ENCODE measurements around the gene PPP1R14B.
A peak's percentile ranks its signal among the peaks of the same experiment; 100 is the strongest.
"Not testable (repeated sequence)": the region's sequence is repeated elsewhere in the genome, so short reads cannot be mapped to it uniquely, and the experiment has no call there.

PPP1R14B gene

DNA sequence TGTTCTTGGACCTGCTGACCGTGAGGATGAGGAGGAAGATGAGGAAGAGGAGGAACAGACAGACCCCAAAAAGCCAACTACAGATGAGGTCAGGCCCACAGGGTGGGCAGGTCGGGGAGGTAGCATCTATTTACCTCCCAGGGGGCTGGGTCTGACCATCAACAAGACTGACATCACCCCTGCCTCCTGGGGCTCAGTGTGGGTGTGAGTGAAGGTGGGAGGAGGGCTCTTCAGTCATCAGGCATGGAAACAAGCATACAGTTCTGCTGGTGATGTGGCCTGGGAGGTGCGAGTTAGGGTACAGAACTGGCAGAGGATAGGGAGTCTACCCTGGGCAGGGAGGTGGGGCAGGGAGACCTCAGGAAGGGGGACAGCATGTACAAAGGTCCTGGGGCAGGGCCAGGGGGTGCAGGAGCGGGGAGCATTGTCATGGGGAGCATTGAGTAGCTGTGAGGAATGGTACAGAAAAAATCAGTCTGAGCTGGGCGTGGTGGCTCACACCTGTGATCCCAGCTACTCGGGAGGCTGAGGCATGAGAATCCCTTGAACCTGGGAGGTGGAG is 13.5 kb upstream of the PPP1R14B start:
- DNase-seq: no peak

DNA sequence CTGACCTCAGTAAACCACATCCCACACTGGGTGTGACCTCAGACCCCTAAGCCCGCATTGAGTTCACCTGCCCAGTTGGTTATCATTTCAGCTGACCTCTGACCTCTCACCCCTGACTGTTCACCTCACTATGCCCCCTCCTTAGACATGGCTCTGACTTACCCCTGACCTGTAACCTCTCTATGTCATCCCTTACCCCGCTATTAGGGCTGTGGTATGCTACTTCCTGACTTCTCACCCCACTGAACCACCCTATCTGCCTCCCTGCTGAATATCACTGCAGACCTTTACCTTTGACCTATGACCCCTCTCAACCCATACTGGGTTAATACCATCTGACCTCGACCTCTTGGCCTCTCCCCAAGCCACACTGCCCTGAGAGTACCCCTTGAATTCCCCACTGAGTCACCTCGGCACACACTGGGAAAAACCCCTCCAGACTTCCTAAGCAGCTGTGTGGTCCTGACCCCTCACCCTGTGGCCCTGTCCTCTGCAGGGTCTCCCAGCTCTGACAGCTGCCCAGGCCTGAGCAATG is 12.9 kb upstream of the PPP1R14B start:
- no peak for DNase-seq

DNA sequence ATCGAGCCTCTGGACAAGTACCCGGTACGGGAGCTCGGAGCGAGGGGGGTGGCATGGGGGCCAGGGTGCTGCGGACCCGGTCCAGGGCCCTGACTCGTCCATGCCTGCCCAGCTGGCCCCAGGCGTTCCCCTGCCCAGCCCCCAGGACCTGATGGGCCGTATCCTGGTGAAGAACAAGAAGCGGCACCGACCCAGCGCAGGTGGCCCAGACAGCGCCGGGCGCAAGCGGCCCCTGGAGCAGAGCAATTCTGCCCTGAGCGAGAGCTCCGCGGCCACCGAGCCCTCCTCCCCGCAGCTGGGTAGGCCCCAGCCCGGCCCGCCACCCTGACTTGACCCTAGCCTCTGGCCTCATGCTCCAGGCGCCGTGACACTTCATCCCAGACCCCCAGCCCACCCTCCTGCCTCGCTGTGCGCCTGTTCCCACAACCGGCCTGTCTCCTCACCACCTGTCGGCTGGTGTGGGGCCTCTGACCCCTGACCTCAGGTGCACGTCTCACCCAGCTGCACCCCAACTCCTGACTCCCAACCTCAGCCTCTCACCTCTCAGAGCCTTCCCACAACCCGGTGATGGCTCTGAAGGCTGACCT is 12.3 kb upstream of the PPP1R14B start:
- no peak for DNase-seq

DNA sequence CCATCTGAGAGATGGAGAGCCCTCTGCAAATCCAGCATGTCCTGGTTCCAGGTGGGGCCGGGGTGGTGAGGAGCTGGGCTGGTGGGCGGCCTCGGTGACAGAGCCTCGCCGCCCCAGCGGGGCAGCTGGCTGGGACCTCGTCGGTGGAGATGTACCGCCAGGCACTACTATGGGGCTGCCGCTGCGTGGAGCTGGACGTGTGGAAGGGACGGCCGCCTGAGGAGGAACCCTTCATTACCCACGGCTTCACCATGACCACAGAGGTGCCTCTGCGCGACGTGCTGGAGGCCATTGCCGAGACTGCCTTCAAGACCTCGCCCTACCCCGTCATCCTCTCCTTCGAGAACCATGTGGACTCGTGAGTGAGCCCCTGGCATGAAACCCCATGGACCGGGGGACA is 11.6 kb upstream of the PPP1R14B start:
- no peak for DNase-seq

DNA sequence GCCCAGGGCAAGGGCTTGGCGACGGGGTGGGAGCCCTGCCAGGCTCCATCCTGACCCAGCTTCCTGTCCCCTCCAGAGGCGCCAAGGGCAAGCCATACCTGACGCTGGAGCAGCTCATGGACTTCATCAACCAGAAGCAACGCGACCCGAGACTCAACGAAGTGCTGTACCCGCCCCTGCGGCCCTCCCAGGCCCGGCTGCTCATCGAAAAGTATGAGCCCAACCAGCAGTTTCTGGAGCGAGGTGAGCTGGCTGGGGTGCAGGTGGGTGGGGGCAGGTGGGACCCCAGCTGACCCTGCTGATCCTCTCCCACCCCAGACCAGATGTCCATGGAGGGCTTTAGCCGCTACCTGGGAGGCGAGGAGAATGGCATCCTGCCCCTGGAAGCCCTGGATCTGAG is 9.6 kb upstream of the PPP1R14B start:
- DNase-seq: no peak

DNA sequence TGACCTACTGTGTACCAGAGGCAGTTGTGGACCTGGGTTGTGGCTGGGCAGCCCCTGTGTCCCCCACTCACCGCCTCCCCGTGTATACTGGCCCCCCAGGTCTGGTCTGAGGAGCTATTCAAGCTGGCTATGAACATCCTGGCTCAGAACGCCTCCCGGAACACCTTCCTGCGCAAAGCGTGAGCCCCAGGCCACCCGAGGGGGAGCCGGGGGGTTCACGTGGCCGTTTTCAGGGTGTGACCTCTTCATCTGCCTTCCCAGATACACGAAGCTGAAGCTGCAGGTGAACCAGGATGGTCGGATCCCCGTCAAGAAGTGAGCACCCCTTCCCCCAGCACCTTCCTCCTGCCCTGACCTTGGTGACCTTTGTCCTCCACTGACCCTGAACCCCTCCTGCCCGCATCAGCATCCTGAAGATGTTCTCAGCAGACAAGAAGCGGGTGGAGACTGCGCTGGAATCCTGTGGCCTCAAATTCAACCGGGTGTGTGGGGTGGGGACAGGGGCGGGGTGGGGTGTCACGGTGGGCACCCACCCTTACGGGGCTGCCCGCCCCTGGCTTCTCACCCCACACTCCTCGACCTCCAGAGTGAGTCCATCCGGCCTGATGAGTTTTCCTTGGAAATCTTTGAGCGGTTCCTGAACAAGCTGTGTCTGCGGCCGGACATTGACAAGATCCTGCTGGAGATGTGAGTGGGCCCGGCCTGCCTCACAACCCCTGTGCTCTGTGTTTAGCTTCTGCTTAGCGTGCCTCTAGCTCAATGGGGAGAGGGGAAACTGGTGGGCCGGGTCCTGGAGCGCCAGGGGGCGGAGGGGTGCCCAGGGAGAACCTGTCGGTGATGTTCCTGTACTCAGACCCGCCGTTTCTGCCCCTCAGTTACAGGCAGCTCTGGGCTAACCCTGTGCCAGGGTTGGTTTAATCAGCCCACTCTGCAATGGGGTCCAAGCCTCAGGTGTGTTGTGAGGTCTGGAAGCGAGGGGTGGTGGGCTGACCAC is 8.7 kb upstream of the PPP1R14B start:
- no peak for DNase-seq

DNA sequence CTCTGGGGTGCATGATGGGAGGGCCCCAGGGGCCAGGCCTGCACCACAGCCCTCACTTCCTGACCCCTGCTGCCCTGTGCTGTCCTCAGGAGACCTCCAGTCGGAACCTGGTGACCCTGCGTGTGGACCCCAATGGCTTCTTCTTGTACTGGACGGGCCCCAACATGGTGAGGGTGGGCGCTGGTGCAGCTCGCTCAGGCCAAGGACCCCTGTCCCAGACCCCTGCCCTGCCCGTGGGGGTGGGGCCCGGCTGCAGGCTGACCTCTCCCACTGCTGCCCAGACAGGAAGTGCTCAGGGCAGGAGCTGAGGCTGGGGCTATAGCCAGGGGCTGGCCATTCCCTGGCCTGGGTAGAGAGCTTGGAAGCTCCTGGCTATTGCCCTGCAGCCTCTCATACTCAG is 7.6 kb upstream of the PPP1R14B start:
- DNase-seq: no peak

DNA sequence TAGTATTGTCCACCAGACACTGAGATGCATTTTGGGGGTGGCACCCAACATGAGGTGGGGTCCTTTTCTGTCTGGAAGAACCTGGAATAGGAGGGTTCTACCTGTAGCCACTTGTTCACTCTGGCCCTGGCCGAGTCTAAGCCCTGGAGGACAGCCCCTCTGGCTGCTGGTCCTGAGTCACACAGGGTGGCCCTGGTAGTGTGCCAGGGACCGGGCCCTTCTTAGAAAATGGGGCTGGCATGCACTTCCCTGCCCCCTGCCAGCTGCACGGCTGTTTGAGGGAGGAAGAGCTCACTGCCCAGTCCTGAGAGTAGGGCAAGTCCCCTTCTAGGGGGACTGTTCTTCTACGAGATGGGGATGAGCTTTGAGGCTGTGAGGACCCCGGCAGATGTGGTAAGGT is 6.7 kb upstream of the PPP1R14B start:
- no peak for DNase-seq

DNA sequence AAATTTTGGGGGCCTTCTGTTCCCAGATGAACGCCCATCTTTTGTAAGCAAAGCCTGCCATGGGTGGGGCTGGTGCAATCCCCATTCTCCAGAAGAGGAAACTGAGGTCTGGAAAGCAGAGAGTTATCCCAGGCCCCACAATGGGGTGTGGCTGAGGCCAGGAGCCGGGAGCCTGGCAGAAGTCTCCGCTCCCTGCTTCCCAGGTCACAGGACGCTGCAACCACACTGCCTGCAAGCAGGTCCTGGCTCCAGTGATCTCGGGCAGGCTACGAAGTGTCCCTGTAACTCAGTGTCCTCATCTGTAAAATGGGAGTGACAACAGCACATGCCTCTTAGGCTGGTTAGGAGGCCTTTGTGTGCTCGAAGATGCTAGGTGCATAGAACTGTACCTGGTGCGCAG is 6.3 kb upstream of the PPP1R14B start:
- no peak for DNase-seq

DNA sequence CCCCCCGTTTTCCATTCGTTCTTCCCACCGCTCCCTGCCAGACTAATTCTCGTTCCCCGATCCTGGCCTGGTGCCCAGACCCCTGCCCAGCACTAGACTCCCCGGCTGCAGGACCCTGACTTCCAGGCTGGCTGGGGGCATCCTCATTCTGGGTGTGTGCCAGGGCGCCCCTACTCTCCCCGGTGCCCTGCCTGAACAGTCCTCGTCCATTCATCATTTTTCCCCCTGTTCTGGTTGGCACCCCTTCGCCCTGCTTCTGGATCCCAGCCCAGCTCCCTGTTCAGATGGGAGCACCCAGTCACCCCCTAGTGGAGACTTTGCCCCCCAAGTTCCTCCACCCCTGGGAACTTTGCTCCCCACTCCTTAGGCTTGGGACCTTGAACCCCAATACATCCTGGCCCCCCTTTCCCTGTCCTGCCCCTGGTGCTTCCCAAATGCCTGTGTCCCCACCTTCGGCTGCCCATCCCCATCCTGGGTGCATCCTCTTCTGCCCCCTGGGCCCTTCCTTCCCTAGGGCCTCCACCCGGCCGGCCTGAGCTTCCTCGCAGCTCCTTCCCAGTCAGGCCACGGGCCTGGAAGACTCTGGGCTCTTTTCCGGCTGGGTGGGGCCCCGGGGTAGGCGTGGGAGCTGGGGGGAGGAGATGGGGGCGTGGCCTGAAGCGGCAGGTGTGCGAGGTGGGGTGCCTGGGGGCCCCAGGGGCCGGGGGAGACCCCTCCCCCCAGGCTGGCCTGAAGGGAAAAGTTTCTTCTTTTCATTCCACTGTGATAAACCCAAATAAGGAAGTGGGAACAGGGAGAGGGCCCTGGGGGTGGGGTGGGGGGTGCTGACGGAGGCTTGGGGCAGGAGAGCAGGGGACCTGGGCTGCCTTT is 5.5 kb upstream of the PPP1R14B start:
- DNase-seq: no peak

DNA sequence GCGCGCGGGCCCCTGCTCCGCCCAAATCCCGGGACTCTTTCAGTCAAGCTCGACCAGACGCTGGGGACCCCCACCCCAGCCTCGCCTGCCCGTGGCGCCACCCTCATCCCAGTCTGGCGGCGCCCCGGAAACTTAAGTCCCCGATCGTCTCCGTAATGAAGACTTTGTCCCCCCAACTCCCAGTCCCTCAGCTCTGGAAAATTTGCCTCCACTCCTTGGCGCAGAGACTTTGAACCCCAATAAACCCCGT is 4.9 kb upstream of the PPP1R14B start:
- no peak for DNase-seq

DNA sequence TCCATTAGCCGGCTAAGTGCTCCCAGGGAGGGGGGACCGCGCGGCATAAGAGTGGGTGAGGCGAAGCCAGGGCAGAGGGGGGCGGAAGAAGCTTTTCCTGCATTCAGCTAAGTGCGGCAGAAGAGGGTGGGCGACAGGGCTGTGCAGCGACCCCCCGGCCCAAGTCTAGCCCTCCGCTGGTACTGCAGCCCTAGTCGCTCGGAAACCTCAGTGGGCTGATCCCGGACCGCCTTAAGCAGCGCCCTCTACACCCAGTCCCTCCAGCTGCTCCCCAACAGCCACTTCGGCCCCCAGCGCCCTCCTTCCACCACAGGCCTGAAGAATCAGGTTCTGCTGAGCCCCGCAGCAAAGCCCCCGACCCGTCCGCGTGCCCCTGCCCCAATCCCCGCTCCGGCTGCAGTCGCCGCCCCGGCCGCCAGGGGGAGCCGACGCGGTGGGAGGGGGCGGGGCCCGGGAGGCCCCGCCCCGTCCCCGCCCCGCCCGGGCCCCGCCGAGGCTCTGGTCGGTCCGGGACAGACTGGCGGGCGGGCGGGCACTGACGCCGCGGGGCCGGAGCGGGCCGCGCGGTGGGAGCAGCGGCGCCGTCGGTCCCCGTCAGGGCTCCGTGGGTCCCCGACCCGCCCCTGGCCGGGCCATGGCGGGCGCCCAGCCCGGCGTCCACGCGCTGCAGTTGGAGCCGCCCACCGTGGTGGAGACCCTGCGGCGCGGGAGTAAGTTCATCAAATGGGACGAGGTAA is 4.4 kb upstream of the PPP1R14B start, which contains the start of gene PLCB3:
PLCB3 (plus strand) TSS at position 515 of the 737 bp plus-strand sequence; CDS start at position 635, 120 bp downstream.
- DNase-seq: no peak

DNA sequence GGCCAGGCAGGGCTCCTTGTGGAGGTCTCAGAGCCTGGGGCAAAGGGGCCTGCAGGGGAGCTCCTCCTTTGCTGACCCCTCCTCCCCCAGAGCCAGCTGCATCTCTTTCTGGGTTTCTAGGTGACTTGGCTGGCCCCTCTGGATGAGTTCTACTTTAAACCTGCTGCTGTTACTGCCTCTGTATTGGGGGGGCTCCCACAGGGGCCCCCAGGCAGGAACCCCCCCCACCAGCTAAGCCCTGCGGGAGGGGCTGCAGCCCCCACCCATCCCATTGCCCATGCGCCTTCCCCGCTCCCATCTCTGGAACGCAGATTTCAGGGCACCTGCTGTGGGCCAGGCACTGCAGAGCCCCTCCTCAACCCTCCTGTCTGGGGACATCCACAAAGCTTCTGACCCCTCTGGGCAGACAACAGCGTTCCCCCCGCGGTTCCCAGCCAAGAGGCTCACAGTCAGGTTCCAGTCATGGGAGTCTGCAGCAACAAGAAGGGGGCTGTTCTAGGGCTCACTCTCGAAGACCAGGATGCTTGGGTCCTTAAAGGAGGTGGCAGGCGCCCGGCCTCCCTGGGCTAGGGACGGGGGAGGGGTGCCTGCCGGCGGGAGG is 3.8 kb upstream of the PPP1R14B start:
- no peak for DNase-seq

DNA sequence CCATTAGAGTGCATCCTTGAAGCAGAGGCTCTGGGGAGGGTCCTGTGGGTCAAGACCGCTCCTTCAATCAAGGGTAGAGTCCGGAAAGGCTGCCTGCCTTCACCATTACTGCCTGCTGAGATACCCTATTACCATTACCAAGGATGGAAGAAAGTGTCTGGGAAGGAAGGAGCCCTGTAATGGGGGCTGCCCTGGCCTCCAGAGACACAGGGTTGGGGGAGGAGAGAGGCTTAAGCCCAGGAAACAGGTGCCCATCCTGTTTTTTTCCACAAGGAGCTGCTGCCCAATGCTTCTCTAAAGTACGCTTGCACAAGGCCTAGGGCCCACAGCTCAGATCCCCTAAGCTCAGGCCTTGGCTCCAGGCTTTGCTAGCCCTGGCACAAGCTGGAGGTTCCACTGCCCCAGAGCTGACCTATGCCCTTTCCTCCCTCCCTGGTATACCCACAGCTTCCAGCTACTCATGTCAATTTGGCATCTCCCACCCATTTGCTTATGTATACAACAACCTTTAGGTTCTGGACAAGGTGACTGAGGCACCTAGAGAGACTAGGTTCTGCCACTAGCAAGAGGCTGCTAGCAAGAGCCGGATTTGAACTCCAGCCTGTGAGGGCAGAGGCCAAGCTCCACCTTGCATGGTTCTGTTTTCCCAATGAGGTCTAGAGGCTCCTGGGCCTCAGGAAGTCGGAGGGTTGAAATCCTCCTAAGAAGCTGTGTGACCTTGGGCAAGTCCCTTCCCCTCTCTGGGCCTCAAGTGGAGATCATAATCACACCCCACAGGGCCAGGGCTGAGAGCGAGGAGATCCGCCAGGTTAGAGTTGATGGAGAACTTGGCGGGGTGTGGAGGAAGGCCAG is 3.0 kb upstream of the PPP1R14B start:
- no peak for DNase-seq

DNA sequence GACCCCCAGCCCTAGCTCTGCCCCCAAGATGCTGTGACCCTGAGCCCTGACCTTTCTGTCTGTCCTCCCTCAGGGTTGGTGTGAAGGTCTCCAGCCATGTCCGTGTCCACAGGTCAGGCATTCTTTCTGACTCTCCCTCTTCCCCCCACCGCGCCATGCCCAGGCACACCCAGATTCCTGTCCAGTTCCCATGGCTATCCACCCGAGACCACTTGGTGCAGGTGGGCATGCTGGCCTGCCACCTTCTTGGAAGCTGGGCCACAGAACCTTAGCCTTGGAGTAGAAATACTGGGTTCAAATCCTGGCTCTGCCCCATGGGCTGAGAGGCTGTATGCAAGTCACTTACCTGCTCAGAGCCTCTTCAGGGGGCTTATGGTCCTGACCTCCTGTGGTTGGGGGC is 2.3 kb upstream of the PPP1R14B start:
- DNase-seq: no peak

DNA sequence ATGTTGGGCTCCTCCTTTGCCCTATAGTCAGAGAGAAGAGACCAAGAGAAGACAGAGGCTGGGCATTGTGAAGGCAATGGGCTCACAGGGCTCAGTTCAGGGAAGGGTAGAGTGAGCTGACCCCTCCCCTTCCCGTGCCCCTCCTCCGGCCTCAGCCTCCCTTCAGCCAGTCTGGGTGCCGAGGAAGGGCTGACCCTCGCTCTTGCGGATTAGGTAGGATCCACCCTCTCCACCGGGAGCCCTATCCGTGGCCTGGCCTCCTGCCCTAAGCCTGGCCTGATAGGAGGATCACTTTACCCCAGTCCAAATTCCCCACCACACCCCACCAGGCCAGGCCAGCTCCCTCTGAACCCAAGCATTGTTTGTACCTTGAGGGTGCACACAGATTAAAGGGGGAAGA is 1.8 kb upstream of the PPP1R14B start:
- no peak for DNase-seq

DNA sequence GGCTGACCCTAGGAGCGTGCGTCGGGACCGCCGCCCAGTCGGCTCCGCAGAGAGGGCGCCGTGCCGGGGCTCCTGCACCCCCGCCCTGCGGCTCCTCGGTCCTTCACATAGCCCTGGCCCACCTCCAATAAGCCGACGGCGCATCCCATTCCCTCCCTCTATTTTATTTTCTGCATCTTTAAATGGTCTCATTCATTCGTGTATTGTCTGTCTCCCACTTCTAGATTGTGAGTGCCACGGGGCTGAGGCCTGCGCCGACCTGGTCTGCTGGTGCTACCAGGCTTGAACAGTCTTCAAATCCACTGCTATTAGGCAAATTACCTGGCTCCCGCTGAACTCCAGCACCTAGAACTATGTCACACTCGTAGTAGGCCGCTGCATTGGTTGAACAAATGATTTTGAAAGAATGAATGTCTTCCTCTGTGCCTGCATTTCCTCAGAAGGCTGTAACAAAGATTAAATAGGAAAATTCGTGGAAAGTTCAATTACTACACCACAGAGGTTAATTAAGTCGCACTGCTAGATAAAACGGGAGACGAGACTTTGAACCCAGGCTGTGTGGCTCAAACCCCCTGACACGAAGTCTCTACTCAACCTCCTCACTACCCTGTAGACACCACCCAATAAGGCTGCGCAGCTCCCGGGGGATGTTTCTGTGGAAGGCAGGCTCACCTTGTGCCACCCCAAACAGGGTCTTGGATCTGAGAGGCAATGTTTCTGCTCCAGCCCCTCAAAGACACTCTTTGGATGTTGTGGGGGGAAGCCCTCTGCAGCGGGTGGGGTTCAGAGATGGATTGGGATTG is 1.2 kb upstream of the PPP1R14B start:
- DNase-seq: no peak

DNA sequence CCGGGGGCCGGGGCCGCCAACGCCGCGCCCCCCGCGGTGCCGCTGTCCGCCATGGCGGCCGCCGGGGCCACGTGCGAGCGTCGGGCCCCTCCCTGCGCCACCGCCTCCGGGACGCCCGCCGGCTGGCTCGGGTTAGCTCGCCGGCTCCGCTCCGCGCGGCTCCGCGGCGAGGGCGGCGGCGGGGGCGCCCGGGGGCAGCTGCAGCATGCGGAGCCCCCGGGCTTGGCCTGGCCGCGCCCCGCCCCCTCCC is 197 bp downstream of the PPP1R14B start:
- not testable (repeated sequence) for DNase-seq

DNA sequence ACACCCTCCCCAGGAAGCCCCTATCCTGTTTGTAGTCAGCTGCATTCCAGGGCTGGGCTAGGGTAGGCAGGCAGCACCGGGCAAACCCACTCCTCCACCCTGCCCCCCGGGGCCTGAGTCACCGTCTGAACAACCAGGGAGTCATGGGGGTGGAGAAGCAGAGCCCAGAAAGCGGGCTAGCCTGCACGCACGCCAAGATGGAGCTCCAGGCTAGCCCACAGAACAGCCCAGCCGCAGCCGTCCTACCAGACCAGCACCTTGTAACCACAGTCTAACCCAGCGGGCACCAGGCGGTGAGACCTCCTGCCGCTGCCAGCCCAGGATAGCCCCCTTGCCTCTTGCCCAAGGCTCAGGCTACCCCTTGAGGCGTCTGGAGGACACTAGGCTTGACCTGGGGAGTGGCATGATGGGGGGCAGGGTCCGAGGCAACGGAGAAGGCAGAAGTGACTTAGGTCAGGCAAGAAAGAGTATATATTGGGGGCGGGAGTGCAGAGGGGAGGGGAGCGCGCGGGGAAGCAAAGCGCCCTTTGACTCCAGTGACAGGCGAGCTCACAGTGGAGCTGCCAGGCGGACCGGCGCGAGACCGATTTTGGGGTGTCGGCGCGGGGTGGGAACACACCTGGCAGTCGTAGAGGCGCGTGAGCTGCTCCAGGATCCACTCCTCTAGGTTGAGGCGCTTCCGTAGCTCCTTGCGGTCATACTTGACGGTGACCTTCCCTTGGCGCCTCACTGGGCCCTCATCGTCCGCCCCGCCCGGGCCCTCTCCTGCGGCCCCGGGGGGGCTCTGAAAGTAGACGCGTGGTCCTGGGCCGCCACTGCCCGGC is 734 bp downstream of the PPP1R14B start:
- DNase-seq: peak; percentile 51
